Ishikawa (cell line): ENCODE data around the gene TBC1D22A.

Source experiments
- CEBPB ChIP-seq: IDR thresholded peaks from 2 replicates; pipeline ENCODE4 v1.6.1; 2012
- CREB1 ChIP-seq: IDR thresholded peaks from 2 replicates; pipeline ENCODE4 v1.6.1; 2012; ENCODE audit warnings: low read depth
- EGR1 ChIP-seq: IDR thresholded peaks from 2 replicates; pipeline ENCODE4 v1.6.1; 2012
- EP300 ChIP-seq: IDR thresholded peaks from 2 replicates; pipeline ENCODE4 v1.6.1; 2012; ENCODE audit warnings: borderline replicate concordance
- FOXM1 ChIP-seq: IDR thresholded peaks from 2 replicates; pipeline ENCODE4 v1.6.1; 2012; ENCODE audit warnings: low read depth, borderline replicate concordance
- MAX ChIP-seq: IDR thresholded peaks from 2 replicates; pipeline ENCODE4 v1.6.1; 2012
- NFIC ChIP-seq: IDR thresholded peaks from 2 replicates; pipeline ENCODE4 v1.6.1; 2012
- RAD21 ChIP-seq: IDR thresholded peaks from 2 replicates; pipeline ENCODE4 v1.6.1; 2012; ENCODE audit warnings: low read depth
- REST ChIP-seq: IDR thresholded peaks from 2 replicates; pipeline ENCODE4 v1.6.1; 2012; ENCODE audit warnings: low read depth, mild to moderate bottlenecking
- TAF1 ChIP-seq: IDR thresholded peaks from 2 replicates; pipeline ENCODE4 v1.6.1; 2012; ENCODE audit warnings: low read depth, mild to moderate bottlenecking
- TCF12 ChIP-seq: IDR thresholded peaks from 2 replicates; pipeline ENCODE4 v1.6.1; 2012; ENCODE audit warnings: low read depth
- TEAD4 ChIP-seq: IDR thresholded peaks from 2 replicates; pipeline ENCODE4 v1.6.1; 2012
- USF1 ChIP-seq: IDR thresholded peaks from 2 replicates; pipeline ENCODE4 v1.6.1; 2012
- YY1 ChIP-seq: IDR thresholded peaks from 2 replicates; pipeline ENCODE4 v1.6.1; 2012; ENCODE audit warnings: low read depth
- ZBTB7A ChIP-seq: IDR thresholded peaks from 2 replicates; pipeline ENCODE4 v1.6.1; 2012; ENCODE audit warnings: low read depth

The TBC1D22A gene

GRCh38 chr22:47063071-47063509 lies 300.6 kb downstream of the TBC1D22A start:
- TF ChIP-seq REST, result no peak
- no peak for TF ChIP-seq NFIC
- TF ChIP-seq TEAD4, result no peak
- no peak for TF ChIP-seq ZBTB7A
- TF ChIP-seq YY1, result no peak
- TF ChIP-seq MAX, result no peak
- TF ChIP-seq FOXM1, result no peak
- no peak for TF ChIP-seq EGR1
- no peak for TF ChIP-seq CREB1
- no peak for TF ChIP-seq CEBPB
- no peak for TF ChIP-seq TAF1
- no peak for TF ChIP-seq EP300

- TF ChIP-seq YY1 (no peak), USF1 (no peak), EP300 (no peak), TCF12 (no peak), NFIC (no peak), REST (no peak)
These were observed 301.2 kb downstream of the TBC1D22A start for GRCh38 chr22:47063606-47064005.

- TF ChIP-seq EP300 (no peak), YY1 (no peak), CREB1 (no peak), RAD21 (no peak), EGR1 (no peak), REST (no peak), NFIC (no peak), TAF1 (no peak), USF1 (no peak), MAX (no peak), FOXM1 (no peak), TCF12 (no peak), ZBTB7A (no peak), TEAD4 (no peak), CEBPB (no peak)
These were observed 301.6 kb downstream of the TBC1D22A start for GRCh38 chr22:47064016-47064415.

- no peak for TF ChIP-seq RAD21
- TF ChIP-seq TEAD4, result no peak
- TF ChIP-seq CREB1, result no peak
- TF ChIP-seq TAF1, result no peak
- TF ChIP-seq ZBTB7A, result no peak
- no peak for TF ChIP-seq MAX
- no peak for TF ChIP-seq REST
- TF ChIP-seq NFIC, result no peak
These were observed 302.0 kb downstream of the TBC1D22A start for GRCh38 chr22:47064416-47064815.
